GM12892 (cell line): Measurements from ENCODE around the gene TTLL8. TPM values are rescaled to one million over a fixed set of nuclear protein-coding genes. Genes with fewer than 3 reads are reported as not detected.
A peak's percentile ranks its signal among the peaks of the same experiment; 100 is the strongest.

Source experiments
- DNase-seq: peaks from one replicate; pipeline ENCODE4 v3.0.0; 2011; ENCODE audit not compliant: insufficient read length
- FAIRE-seq: peaks from 2 replicates; lab custom pipeline; 2011; peaks lifted over from hg19 to GRCh38; lab: Jason Lieb, UNC
- POLR2A ChIP-seq: IDR thresholded peaks from 2 replicates; pipeline ENCODE4 v1.6.1; 2011; ENCODE audit warnings: low read depth, low read length, control low read depth
- POLR2AphosphoS5 ChIP-seq: IDR thresholded peaks from 2 replicates; pipeline ENCODE4 v1.6.1; 2011; ENCODE audit warnings: low read depth, low read length, control low read depth
- TAF1 ChIP-seq: IDR thresholded peaks from 2 replicates; pipeline ENCODE4 v1.6.1; 2011; ENCODE audit warnings: low read depth, mild to moderate bottlenecking, control low read depth, low read length, borderline replicate concordance
- polyA plus RNA-seq: library from polyadenylated mRNA; unstranded; fragments of >200 nt; gene quantifications from one replicate; pipeline ENCODE4 v1.2.1, GENCODE V29; 2012; ENCODE audit warnings: missing spikeins, inconsistent platforms; ENCODE audit not compliant: missing spikeins

Gene TTLL8
- not detected for polyA plus RNA-seq

DNA sequence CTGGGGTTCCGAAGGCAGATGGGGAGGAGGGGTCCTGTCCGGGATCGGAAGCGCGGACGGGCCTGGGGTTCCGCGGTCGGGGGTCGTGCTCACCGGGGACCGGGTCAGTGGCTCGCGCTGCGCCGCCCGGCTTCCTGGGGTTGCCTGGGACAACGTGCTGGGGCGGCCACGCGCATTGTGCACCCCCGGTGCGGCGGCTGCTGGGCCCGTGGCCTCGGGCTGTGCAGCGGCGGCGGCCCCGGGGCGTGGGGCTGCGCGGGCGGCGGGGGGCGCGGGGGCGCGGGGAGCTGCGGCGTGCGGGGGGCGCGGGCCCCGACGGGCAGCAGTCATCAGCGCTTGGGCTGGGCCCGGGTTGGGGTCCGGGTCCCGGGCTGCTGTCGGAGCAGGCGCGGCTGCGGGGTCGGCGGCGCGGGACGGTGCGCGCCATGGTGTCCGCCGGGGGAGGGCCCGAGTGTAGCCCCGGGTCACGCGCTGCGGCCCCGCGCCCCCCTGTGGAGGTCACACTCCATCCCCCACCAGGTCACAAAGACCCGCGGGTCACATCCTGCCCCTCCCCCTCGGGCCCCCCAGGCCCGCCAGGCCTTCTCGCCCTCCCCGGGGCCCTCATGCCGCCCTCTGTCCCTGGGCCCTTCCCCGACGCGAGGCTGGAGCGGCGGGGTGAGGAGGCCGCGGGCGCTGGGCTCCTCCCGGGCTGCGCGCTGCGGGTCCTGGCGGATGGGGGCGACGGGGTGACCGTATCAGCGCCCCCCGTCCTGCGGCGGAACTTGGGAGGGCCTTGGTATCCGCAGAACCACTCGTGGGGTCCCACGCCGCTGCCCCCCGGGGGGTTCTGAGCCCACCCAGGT, at the start of gene TTLL8:
Gene TTLL8, minus strand, starts transcription at position 238 of the 845 bp plus-strand sequence.
- DNase-seq (no peak), FAIRE-seq (no peak)
- no peak for TF ChIP-seq POLR2A
- TF ChIP-seq TAF1 = no peak
- no peak for TF ChIP-seq POLR2AphosphoS5

DNA sequence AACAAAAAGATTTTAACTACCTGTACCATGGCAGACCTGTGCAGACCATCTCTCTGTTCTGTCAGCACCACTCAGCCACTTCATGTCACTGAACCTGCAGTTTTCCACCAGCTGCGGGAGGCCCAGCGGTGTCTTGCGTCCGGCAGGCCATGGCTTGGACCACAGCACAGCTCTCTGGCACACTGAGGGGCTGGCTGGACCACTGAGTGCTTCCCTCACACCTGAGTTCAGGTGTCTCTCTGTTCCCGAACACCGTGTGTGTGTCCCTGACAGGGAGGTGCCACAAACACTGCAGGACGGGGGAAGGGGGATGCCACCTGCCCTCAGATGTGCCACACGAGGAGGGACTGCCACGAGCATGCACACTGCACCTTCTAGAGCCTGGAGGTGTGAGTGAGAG, 49.4 kb upstream of the TTLL8 start:
- FAIRE-seq (no peak), DNase-seq (no peak)

GRCh38 chr22:50105208-50106100, 47.4 kb upstream of the TTLL8 start:
- FAIRE-seq (peak; percentile 82), DNase-seq (no peak)
- no peak for TF ChIP-seq TAF1
- no peak for TF ChIP-seq POLR2AphosphoS5
- TF ChIP-seq POLR2A = no peak

More for the DNA sequence above, 49.4 kb upstream of the TTLL8 start:
- TF ChIP-seq TAF1 (no peak), POLR2AphosphoS5 (no peak), POLR2A (no peak)

GRCh38 chr22:50104141-50104544, 46.0 kb upstream of the TTLL8 start:
- no peak for TF ChIP-seq POLR2A
- DNase-seq = no peak
- no peak for FAIRE-seq

DNA sequence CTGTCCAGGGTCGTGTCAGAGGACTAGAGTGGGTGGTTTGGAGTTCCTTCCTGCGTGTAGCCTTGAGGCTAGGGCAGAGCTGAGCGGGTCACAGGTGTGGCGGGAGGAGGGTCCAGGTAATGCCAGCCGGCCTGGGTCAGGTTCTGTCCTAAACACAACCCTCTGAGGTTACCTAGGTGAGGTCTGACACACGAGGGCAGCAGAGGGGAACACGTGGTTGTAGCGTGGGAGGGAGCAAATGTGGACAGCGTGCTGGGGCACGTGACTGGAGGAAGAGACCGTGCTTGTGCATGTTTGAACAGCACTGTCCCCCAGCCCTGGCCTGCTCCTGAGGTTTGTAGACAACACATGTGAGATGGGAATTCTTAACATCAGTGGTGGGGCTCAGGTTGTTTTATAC, 44.8 kb upstream of the TTLL8 start:
- FAIRE-seq = peak; percentile 66
- no peak for DNase-seq
- TF ChIP-seq TAF1 (no peak), POLR2AphosphoS5 (no peak), POLR2A (no peak)

- DNase-seq = no peak
- TF ChIP-seq POLR2AphosphoS5 (no peak), TAF1 (no peak), POLR2A (no peak)
- peak; percentile 80 for FAIRE-seq
Observed at GRCh38 chr22:50101870-50102565, 43.9 kb upstream of the TTLL8 start.

- no peak for FAIRE-seq
- no peak for DNase-seq
- no peak for TF ChIP-seq TAF1
Observed at GRCh38 chr22:50098052-50098451, 40.0 kb upstream of the TTLL8 start.

DNA sequence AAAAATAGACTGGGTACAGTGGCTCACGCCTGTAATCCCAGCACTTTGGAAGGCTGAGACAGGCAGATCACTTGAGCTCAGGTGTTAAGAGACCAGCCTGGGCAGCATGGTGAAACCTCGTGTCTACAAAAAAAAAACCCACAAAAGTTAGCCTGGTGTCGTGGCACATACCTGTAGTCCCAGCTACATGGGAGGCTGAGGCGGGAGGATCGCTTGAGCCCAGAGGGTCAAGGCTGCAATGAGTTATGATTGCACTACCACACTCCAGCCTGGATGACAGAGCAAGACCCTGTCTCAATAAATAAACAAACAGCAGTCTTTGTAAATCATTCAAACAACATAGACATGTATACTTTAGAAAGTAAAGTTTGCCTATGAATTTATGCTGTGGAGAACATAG, 34.2 kb upstream of the TTLL8 start:
- TF ChIP-seq POLR2AphosphoS5 (no peak), TAF1 (no peak), POLR2A (no peak)
- FAIRE-seq = no peak
- no peak for DNase-seq

DNA sequence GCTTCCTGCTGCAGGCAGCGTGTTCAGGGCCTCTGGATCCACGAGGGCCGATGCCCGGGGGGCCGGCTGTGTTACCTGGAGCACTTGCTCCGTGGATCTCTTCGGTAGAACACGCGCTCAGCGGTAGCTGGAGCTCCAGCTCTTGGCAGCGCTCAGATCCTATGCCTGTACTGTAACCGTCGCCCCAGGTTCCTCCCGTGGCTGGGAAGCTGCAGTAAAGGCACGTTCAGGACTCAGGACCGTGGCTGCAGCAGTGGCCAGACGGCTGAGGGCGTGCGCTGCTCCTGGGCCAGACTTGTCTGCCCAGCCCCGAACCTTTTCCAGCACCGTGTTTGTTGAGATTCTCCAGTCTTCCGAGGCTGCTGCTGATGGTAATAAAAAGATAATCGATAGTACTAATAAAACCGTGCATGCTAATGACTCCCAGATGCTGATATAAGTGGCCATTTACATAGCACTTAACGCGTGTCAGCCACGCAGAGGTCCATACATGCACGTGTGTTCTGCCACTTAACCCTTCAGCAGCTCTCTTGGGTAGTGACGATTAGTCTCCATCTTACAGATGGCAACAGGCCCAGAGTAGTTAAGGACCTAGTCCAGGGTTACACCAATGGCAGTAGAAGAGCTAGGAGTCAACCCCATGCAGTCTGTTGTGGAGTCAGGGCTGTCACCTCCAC, 33.1 kb upstream of the TTLL8 start:
- FAIRE-seq (no peak), DNase-seq (no peak)
- TF ChIP-seq POLR2AphosphoS5 (no peak), POLR2A (no peak), TAF1 (no peak)

GRCh38 chr22:50090412-50090714, 32.3 kb upstream of the TTLL8 start:
- FAIRE-seq (no peak), DNase-seq (no peak)
- TF ChIP-seq POLR2A (no peak), TAF1 (no peak), POLR2AphosphoS5 (no peak)
